ENCODE measurements around the gene RASL11A.

Gene RASL11A

DNA sequence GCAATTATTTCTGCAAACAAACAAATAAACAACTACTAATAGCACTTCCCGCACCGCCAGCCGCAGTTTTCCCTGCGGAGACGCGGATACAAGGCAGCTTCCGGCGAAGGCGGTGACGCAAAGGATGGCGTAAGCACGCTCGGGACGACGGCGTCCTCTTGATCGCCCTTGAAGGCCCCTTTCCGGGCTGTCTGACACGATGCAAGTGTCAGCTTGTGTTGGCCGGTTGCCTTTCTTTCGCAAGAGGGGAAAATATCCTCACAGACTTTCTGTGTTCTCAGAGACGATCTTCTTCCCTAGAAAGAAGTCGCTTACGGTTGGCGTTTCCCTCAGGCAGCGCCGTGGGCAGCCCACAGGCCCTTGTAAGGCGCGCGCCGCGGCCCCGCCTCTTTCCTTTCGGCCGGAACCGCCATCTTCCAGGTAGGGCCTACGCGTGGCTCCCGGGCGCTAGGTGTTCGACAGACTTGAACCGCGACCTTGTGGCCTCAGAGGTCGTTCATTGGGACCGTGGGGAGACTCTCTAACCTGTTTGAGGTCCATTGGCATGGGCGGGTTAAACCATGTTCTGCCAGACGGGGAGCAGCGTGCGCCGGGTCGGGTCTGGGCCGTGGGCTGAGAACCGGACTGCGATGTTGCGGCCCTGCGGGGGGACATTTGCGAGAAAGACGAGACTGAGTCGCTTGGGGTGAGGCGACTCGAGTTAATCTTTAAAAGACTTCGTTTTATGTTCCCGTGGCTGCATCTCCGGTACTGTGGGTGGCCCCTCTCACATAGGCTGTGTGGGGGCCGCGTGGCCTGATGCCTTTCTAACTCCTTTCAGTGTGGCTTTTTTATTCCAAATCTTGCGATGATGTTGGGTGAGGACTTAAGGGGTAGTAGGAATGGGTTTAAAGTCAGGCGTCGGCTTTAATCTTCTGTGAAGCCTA, 19.2 kb upstream of the RASL11A start, which contains the start of gene RPL21:
RPL21 (plus strand) TSS at position 393 of the 926 bp plus-strand sequence. CDS start 2,219 bp downstream, outside the sequence.
- Histone ChIP-seq H3K4me3 (ENCODE audit: low read length) (peak within 1 kb of the TSS; percentile 98), H3K27ac (ENCODE audit: low read depth, low read length) (peak within 1 kb of the TSS; percentile 99), H3K4me1 (ENCODE audit: insufficient read depth, low read length) (peaks cover 14% of the 10 kb centered on the region), H3K9ac (ENCODE audit: low read depth, low read length) (peak within 1 kb of the TSS; percentile 100), H3K36me3 (ENCODE audit: insufficient read depth, low read length) (peaks cover 43% of the 10 kb centered on the region), H3K27me3 (ENCODE audit: insufficient read depth, low read length) (no peaks in the 10 kb centered on the region), H3K9me3 (ENCODE audit: insufficient read depth, low read depth, low read length) (no peaks in the 10 kb centered on the region)
- under 1% methylated on average over 69 of the region's 69 CpGs for WGBS

- Histone ChIP-seq H3K4me1 (ENCODE audit: insufficient read depth, low read length) (peaks cover 12% of the 10 kb centered on the region; the same call in 1 of the 2 replicates), H3K36me3 (ENCODE audit: insufficient read depth, low read length) (peaks cover 54% of the 10 kb centered on the region), H3K9ac (ENCODE audit: low read depth, low read length) (peak overlapping the region; percentile 100), H3K27ac (ENCODE audit: low read depth, low read length) (peak overlapping the region; percentile 99), H3K9me3 (ENCODE audit: insufficient read depth, low read depth, low read length) (no peaks in the 10 kb centered on the region), H3K4me3 (ENCODE audit: low read length) (peak overlapping the region; percentile 98), H3K27me3 (ENCODE audit: insufficient read depth, low read length) (no peaks in the 10 kb centered on the region)
These were observed 18.2 kb upstream of the RASL11A start for GRCh38 chr13:27252467-27252866.

GRCh38 chr13:27257233-27257568, 13.4 kb upstream of the RASL11A start:
- Histone ChIP-seq H3K36me3 (ENCODE audit: insufficient read depth, low read length) (peaks cover 81% of the 10 kb centered on the region), H3K27me3 (ENCODE audit: insufficient read depth, low read length) (no peaks in the 10 kb centered on the region), H3K9me3 (ENCODE audit: insufficient read depth, low read depth, low read length) (no peaks in the 10 kb centered on the region), H3K27ac (ENCODE audit: low read depth, low read length) (no peak overlapping the region), H3K9ac (ENCODE audit: low read depth, low read length) (no peak overlapping the region), H3K4me3 (ENCODE audit: low read length) (no peak overlapping the region), H3K4me1 (ENCODE audit: insufficient read depth, low read length) (peaks cover 11% of the 10 kb centered on the region; the same call in 1 of the 2 replicates)
- 94% methylated on average over 3 of the region's 3 CpGs for WGBS

GRCh38 chr13:27257648-27258253, 12.9 kb upstream of the RASL11A start:
- Histone ChIP-seq H3K9me3 (ENCODE audit: insufficient read depth, low read depth, low read length) (no peaks in the 10 kb centered on the region), H3K4me3 (ENCODE audit: low read length) (no peak overlapping the region), H3K36me3 (ENCODE audit: insufficient read depth, low read length) (peaks cover 76% of the 10 kb centered on the region), H3K27ac (ENCODE audit: low read depth, low read length) (peak overlapping the region; percentile 20; the same call in 1 of the 2 replicates), H3K4me1 (ENCODE audit: insufficient read depth, low read length) (peaks cover 11% of the 10 kb centered on the region; the same call in 1 of the 2 replicates), H3K27me3 (ENCODE audit: insufficient read depth, low read length) (no peaks in the 10 kb centered on the region), H3K9ac (ENCODE audit: low read depth, low read length) (no peak overlapping the region)
- 95% methylated on average over 11 of the region's 11 CpGs for WGBS

DNA sequence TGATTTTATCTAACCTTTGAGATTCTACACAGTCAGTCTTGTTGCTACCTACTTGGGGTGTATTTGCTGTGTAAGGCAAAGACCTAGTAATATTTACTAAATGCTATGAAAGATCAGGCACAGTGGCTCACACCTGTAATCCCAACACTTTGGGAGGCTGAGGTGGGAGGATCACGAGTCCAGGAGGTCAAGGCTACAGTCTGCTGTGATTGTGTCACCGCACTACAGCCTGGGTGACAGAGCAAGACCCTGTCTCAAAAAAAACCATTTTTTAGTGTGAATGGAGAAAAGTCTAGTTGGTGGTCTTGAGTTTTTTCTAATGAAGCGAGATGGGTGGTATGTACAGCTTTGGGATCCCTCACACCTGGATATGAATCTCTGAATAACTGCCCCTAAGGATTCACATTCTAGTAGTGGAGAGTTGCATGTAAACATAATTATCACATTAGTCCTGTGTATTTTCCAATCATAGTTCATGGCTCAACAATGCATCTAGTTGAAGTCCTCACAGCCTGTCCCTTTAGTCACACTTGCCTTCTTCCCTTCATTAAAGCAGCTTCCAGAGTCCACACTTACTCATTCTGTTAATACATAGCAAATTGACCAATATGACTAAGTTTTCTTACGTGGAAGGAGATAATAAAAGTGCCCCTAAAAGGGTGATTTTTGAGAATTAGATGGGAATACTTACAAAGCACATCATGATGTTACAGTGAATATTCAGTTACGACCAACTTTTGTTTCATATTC, 11.8 kb upstream of the RASL11A start:
- Histone ChIP-seq H3K27me3 (ENCODE audit: insufficient read depth, low read length) (no peaks in the 10 kb centered on the region), H3K4me3 (ENCODE audit: low read length) (no peak overlapping the region), H3K9me3 (ENCODE audit: insufficient read depth, low read depth, low read length) (no peaks in the 10 kb centered on the region), H3K9ac (ENCODE audit: low read depth, low read length) (no peak overlapping the region), H3K27ac (ENCODE audit: low read depth, low read length) (no peak overlapping the region), H3K36me3 (ENCODE audit: insufficient read depth, low read length) (peaks cover 65% of the 10 kb centered on the region), H3K4me1 (ENCODE audit: insufficient read depth, low read length) (peaks cover 5% of the 10 kb centered on the region; the same call in 1 of the 2 replicates)
- WGBS = 94% methylated on average over 5 of the region's 5 CpGs

GRCh38 chr13:27259831-27260230, 10.8 kb upstream of the RASL11A start:
- H3K27me3 ChIP-seq (ENCODE audit: insufficient read depth, low read length) = no peaks in the 10 kb centered on the region
- H3K27ac ChIP-seq (ENCODE audit: low read depth, low read length) = peak overlapping the region; percentile 39; the same call in 1 of the 2 replicates
- peak overlapping the region; percentile 6; the same call in 1 of the 2 replicates for H3K9ac ChIP-seq (ENCODE audit: low read depth, low read length)
- H3K4me3 ChIP-seq (ENCODE audit: low read length) = no peak overlapping the region
- no peaks in the 10 kb centered on the region for H3K9me3 ChIP-seq (ENCODE audit: insufficient read depth, low read depth, low read length)
- H3K4me1 ChIP-seq (ENCODE audit: insufficient read depth, low read length) = peaks cover 5% of the 10 kb centered on the region; the same call in 1 of the 2 replicates
- 88% methylated on average over 2 of the region's 2 CpGs for WGBS
- peaks cover 55% of the 10 kb centered on the region for H3K36me3 ChIP-seq (ENCODE audit: insufficient read depth, low read length)

GRCh38 chr13:27261396-27261795, 9.2 kb upstream of the RASL11A start:
- H3K4me1 ChIP-seq (ENCODE audit: insufficient read depth, low read length) = peaks cover 5% of the 10 kb centered on the region; the same call in 1 of the 2 replicates
- no peaks in the 10 kb centered on the region for H3K27me3 ChIP-seq (ENCODE audit: insufficient read depth, low read length)
- 92% methylated on average over 3 of the region's 5 CpGs for WGBS
- no peak overlapping the region for H3K27ac ChIP-seq (ENCODE audit: low read depth, low read length)
- H3K9ac ChIP-seq (ENCODE audit: low read depth, low read length) = no peak overlapping the region
- peaks cover 39% of the 10 kb centered on the region for H3K36me3 ChIP-seq (ENCODE audit: insufficient read depth, low read length)
- no peaks in the 10 kb centered on the region for H3K9me3 ChIP-seq (ENCODE audit: insufficient read depth, low read depth, low read length)
- no peak overlapping the region for H3K4me3 ChIP-seq (ENCODE audit: low read length)

DNA sequence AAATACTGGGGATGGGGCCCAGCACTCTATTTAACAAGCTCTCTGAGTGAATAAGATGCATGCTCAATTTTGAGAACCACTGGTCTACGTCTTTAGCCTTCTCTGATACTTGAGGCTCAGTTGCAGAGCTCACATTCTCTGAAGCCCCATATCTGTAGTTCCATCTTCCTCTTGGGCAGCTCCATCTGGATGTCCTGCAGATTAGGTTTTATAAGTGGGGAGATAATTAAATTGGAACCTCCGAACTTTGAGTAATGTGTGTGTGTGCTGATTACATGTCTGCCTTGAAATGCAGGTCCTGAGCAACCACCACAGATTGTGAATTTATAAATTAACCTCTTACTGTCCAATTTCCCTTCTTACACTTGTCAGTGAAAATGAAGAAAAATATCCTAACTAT, 7.2 kb upstream of the RASL11A start:
- no peak overlapping the region for H3K4me3 ChIP-seq (ENCODE audit: low read length)
- no peak overlapping the region for H3K27ac ChIP-seq (ENCODE audit: low read depth, low read length)
- H3K36me3 ChIP-seq (ENCODE audit: insufficient read depth, low read length) = peaks cover 19% of the 10 kb centered on the region
- H3K9me3 ChIP-seq (ENCODE audit: insufficient read depth, low read depth, low read length) = no peaks in the 10 kb centered on the region
- H3K27me3 ChIP-seq (ENCODE audit: insufficient read depth, low read length) = no peaks in the 10 kb centered on the region
- H3K9ac ChIP-seq (ENCODE audit: low read depth, low read length) = no peak overlapping the region
- WGBS = 88% methylated on average over 2 of the region's 2 CpGs
- H3K4me1 ChIP-seq (ENCODE audit: insufficient read depth, low read length) = peaks cover 5% of the 10 kb centered on the region; the same call in 1 of the 2 replicates

- no peak overlapping the region for H3K9ac ChIP-seq (ENCODE audit: low read depth, low read length)
- peaks cover 5% of the 10 kb centered on the region; the same call in 1 of the 2 replicates for H3K4me1 ChIP-seq (ENCODE audit: insufficient read depth, low read length)
- no peak overlapping the region for H3K4me3 ChIP-seq (ENCODE audit: low read length)
- peaks cover 4% of the 10 kb centered on the region for H3K27me3 ChIP-seq (ENCODE audit: insufficient read depth, low read length)
- no peak overlapping the region for H3K27ac ChIP-seq (ENCODE audit: low read depth, low read length)
- peaks cover 11% of the 10 kb centered on the region for H3K36me3 ChIP-seq (ENCODE audit: insufficient read depth, low read length)
- no peaks in the 10 kb centered on the region for H3K9me3 ChIP-seq (ENCODE audit: insufficient read depth, low read depth, low read length)
- WGBS = 96% methylated on average over 5 of the region's 5 CpGs
These were observed 6.4 kb upstream of the RASL11A start for GRCh38 chr13:27264181-27264580.

DNA sequence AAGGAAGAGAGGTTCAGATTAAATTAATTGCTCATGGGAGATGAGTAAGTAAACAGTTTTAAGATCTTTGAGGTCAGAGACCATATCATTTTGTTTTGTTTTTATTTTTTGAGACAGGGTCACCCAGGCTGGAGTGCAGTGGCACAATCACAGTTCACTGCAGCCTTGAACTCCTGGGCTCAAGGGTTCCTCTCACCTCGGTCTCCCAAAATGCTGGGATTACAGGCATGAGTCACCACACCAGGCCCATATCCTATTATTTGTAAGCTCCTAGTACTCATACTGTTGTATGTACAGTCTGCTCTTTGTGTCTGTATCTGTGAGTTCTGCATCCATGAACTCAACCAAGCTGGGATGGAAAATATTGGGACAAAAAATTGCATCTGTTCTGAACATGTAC, 6.0 kb upstream of the RASL11A start:
- no peak overlapping the region for H3K9ac ChIP-seq (ENCODE audit: low read depth, low read length)
- H3K36me3 ChIP-seq (ENCODE audit: insufficient read depth, low read length) = peaks cover 7% of the 10 kb centered on the region; the same call in 1 of the 2 replicates
- peaks cover 5% of the 10 kb centered on the region; the same call in 1 of the 2 replicates for H3K4me1 ChIP-seq (ENCODE audit: insufficient read depth, low read length)
- no peak overlapping the region for H3K27ac ChIP-seq (ENCODE audit: low read depth, low read length)
- no peaks in the 10 kb centered on the region for H3K9me3 ChIP-seq (ENCODE audit: insufficient read depth, low read depth, low read length)
- WGBS = 75% methylated on average over 1 of the region's 1 CpG
- peaks cover 8% of the 10 kb centered on the region for H3K27me3 ChIP-seq (ENCODE audit: insufficient read depth, low read length)
- H3K4me3 ChIP-seq (ENCODE audit: low read length) = no peak overlapping the region
